Right hindlimb (tissue), 1 donor: ENCODE data around the gene RPS14.
A peak's percentile ranks its signal among the peaks of the same experiment; 100 is the strongest.

Experiments used
- DNase-seq: peaks from one replicate; pipeline ENCODE4 v3.0.0-alpha.2; 2018

RPS14 gene

GRCh38 chr5:150449517-150450339, at the start of gene RPS14:
TSS of gene RPS14 (minus strand) at chr5:150449739. CDS start at chr5:150447733, 2,006 bp downstream.
- peak; percentile 96 for DNase-seq

- DNase-seq, result no peak
These were observed 49.4 kb upstream of the RPS14 start for GRCh38 chr5:150498971-150499370.

- DNase-seq, result no peak
These were observed 49.0 kb upstream of the RPS14 start for GRCh38 chr5:150498501-150498900.

GRCh38 chr5:150497989-150498317, 48.4 kb upstream of the RPS14 start:
- DNase-seq, result no peak

- no peak for DNase-seq
These were observed 47.9 kb upstream of the RPS14 start for GRCh38 chr5:150497274-150497988.

- DNase-seq, result no peak
These were observed 47.0 kb upstream of the RPS14 start for GRCh38 chr5:150496534-150496933.

GRCh38 chr5:150496098-150496497, 46.6 kb upstream of the RPS14 start:
- no peak for DNase-seq

GRCh38 chr5:150492621-150493020, 43.1 kb upstream of the RPS14 start:
- DNase-seq, result no peak

GRCh38 chr5:150491876-150492275, 42.3 kb upstream of the RPS14 start:
- no peak for DNase-seq

GRCh38 chr5:150490754-150491153, 41.2 kb upstream of the RPS14 start:
- DNase-seq, result no peak

- DNase-seq, result no peak
These were observed 40.7 kb upstream of the RPS14 start for GRCh38 chr5:150490296-150490669.

GRCh38 chr5:150489360-150490295, 40.1 kb upstream of the RPS14 start:
- DNase-seq, result no peak

- DNase-seq, result peak; percentile 72
These were observed 39.2 kb upstream of the RPS14 start for GRCh38 chr5:150488519-150489359.

GRCh38 chr5:150487199-150488061, 37.9 kb upstream of the RPS14 start:
- DNase-seq, result no peak

GRCh38 chr5:150486402-150487198, 37.1 kb upstream of the RPS14 start:
- DNase-seq, result peak; percentile 88

GRCh38 chr5:150485693-150486401, 36.3 kb upstream of the RPS14 start:
- peak; percentile 83 for DNase-seq

- no peak for DNase-seq
These were observed 35.6 kb upstream of the RPS14 start for GRCh38 chr5:150484964-150485692.

- DNase-seq, result no peak
These were observed 32.5 kb upstream of the RPS14 start for GRCh38 chr5:150481972-150482406.

- DNase-seq, result no peak
These were observed 32.1 kb upstream of the RPS14 start for GRCh38 chr5:150481708-150481965.
